COLO668 (cell line): ENCODE measurements around the gene TRIOBP.
"Not testable (repeated sequence)": the region's sequence is repeated elsewhere in the genome, so short reads cannot be mapped to it uniquely, and the experiment has no call there.

ENCODE experiments used
- DNase-seq: peaks from one replicate; lab custom pipeline; 2025; ENCODE audit not compliant: unreplicated experiment; lab: John Stamatoyannopoulos, UW

Gene TRIOBP

DNA sequence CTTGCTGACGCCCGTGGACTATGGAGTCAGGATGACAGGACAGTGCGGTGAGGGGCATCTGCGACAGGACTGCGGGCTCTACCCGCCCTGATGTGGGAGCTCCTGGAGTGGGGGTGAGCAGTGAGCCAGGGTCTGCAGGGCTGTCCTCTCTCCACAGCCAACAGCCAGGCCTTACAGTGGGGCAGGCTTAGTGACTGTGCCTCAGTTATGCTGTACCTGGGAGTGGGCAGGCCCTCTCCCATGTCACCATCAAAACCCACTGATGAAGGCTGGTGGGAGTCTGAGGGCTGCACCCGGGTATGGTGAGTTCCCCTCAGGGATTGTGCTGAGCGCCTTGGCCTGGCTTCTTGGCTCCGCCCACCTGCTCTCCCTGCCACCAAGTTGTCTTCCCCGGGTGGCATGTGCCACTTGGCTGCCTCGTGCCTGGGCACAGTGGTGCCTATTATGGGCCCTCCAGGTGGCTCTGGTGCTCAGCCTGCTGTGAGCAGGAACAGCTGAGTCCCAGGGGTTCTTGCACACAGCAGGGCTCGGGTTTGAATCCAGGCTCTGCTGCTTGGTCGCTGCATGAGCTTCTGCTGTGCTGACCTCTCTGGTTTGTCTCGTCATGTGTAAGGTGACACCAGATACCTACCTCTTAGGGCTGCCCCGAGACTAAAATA is 4.1 kb upstream of the TRIOBP start:
- DNase-seq = no peak

DNA sequence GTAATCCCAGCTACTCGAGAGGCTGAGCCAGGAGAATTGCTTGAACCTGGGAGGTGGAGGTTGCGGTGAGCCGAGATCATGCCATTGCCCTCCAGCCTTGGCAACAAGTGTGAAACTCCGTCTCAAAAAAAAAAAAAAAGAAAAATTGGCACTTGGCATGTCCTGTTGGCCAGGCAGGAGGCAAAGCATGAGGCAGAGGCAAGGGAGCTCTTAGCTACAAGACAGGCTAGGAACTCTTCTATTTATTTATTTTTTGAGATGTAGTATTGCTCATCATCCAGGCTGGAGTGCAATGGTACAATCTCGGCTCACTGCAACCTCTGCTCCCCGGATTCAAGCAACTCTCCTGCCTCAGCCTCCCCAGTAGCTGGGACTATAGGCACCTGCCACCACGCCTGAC is 2.7 kb upstream of the TRIOBP start:
- not testable (repeated sequence) for DNase-seq

DNA sequence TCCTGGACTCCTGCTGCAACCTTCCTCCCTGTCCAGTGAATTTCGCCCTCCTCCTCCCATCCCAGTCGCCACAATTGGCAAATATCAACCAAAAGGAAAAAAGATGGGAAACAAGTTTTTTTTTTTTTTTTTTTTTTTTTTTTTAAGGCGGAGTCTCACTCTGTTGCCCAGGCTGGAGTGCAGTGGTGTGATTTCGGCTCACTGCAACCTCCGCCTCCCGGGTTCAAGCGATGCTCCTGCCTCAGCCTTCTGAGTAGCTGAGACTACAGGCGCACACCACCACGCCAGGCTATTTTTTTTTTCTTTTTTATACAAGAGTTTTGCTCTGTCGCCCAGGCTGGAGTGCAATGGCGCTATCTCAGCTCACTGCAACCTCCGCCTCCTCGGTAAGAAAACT is 590 bp upstream of the TRIOBP start:
- not testable (repeated sequence) for DNase-seq

DNA sequence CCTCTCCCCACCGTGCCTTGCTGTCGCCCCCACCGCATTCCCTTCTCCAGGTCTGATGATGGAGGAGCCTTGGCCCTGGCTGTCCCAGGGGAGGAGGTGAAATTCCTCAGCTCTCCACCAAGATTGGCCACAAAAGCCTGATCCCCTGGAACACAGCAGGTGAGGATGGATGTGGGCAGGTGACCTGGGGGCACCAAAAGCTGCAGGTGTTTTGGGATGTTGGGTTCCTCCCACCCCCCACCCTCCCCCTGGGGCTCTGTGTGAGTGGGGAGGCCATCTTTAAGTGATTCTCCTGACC is 639 bp downstream of the TRIOBP start:
- DNase-seq = no peak

DNA sequence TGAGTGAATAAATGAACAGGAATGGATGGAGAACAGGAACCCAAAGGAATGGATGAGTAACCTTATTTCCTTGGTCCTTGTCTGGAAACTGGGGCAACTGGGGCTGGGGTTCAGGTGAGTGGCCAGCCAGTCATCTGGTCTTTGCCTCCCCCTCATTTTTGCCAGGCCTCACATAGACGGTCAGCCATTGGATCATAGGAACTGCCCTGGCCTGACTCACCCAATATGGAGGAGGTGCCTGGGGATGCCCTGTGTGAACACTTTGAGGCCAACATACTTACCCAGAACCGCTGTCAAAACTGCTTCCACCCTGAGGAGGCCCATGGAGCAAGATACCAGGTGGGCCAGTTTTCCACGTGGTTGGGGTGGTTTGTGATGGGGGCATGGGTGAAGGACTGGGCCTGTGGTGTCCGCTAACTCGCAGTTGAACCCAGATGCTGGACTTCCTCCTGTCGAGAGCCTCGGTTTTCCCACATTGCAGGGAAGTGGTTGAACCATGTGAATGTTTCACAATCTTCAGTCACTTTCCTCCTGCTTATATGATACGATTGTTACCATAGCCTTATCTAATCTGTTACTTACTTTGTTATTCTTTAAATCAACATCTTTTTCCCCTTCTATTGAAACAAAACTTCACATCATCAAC is 4.4 kb downstream of the TRIOBP start:
- DNase-seq = no peak

DNA sequence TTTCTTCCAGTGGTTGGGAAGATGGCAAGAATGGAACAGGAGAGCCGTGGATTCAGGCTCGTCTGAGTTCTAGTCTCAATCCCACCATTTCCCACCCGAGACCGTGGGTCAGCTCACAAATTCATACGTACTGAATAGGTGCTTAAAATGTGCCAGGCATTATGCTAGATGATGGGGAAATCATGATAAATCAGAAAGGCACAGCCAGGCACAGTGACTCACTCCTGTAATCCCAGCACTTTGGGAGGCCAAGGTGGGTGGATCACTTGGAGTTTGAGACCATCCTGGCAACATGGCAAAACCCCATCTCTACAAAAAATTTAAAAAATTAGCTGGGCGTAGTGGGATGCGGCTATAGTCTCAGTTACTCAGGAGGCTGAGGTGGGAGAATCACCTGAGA is 7.1 kb downstream of the TRIOBP start:
- DNase-seq = no peak

DNA sequence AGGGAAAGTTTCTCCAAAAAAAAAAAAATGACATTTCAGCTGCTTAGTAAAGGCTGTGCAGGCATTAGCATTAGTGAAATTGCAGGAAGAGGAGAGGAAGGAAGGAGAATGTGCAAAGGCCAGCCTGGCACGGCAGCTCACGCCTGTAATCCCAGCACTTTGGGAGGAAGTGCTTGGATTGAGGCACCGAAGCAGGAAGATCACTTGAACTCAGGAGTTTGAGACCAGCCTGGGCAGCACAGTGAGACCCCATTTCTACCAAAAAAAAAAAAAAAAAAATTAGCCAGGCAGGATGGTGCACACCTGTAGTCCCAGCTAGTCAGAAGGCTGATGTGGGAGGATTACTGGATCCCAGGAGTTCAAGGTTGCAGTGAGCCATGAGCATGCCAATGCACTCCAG is 7.8 kb downstream of the TRIOBP start:
- no peak for DNase-seq

DNA sequence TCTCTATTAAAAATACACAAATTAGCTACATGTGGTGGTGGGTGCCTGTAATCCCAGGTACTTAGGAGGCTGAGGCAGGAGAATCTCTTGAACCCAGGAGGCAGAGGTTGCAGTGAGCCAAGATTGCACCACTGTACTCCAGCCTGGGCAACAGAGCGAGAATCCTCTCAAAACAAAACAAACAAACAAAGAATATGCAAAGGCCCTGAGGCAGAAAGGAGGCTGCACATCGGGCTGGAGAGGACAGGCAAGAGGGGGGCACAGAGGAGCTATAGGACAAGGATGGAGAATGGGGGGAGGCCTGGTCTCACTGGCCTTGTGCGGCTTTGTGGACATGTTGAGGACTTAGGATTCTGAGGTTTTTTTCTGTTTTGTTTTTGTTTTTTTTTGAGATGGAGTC is 8.4 kb downstream of the TRIOBP start:
- no peak for DNase-seq

DNA sequence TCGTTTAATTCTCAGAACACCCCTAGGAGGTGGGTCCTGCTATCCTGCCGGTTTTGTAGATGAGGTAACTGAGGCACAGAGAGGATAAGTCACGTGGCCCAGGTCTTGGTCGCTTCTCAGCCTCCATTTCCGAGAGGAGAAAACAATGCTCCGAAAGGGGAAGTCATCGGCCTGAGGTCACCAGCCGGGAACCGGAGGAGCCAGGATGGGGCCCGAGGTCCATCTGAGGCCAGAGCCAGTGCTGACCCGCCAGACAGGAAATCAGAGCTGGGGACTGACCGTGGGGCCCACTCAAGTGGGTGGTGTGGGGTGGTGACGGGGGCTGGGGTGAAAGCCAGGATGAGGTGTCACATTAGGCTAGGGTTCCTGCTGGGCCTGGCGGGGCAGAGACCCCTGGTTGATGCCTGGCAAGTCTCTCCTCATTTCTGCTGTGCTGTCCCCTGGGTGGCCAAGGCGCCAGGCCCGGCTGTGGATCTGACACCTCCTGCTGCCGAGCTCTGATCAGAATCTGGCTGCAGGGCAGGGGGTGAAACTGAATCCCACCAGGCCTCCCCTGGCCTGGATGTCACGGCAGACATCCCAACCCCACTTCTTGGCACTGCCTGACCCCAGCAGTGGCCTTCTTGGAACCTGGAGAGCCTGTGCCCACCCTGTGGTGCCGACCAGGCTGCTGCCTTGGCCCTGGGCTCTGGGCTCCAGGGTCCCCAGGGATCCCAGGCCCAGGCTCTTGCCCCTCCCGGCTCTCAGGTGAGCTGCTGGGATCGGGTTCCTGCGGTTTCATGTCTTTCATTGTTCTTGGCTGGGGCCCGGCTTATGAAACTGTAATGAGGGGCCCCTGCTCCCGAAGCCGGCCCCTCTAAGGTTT is 12.0 kb downstream of the TRIOBP start:
- DNase-seq = no peak

DNA sequence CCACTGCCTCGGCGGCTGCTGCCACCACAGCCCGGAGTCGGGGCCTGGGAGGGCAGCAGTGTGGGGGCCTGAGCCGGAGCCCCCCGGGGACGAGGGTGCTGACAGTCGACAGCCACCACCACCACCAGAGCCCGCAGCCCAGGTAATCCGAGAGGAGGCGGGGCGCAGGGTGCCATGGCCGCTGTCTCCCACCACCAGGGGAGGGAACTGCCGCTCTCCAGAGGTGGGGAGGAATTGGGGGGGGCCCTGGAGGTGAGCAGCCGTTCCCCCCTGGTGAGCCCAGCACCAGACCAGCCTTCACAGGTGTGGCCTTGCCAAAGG is 12.6 kb downstream of the TRIOBP start:
- no peak for DNase-seq

DNA sequence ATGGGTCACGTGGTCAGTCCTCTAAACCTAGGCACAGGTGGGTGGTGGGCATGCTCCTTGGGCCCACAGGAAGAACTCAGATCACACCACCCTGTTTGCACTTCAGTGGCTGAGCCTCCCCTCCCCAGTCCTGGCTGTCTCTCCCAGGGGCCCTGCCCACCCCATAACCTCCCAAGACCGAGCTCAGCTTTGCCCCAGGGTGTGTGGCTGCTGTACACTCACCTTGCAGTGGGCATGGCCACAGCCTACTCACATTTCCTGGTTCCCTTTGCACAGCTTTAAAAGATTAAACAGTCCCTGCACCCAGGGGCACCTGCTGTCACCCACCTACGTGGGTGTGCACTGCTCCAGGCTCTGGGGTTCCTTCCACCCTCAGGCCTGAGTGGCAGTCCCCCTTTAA is 13.8 kb downstream of the TRIOBP start:
- DNase-seq = no peak

DNA sequence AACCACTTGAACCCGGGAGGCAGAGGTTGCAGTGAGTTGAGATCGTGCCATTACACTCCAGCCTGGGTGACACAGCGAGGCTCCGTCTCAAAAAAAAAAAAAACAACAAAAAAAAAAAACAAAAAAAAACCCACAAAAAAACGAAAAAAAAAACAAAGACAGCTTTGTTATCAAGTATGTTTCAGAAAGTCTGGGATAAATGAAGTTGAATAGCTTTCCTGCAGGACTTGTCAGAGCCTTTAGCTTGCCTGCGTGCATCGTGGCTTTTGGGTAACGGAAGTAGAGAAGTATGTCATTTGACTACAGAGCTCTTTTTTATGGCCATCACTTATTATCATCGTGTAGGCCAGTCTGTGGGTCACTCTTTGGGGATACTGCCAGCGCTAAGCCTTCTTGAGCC is 14.6 kb downstream of the TRIOBP start:
- DNase-seq = no peak

DNA sequence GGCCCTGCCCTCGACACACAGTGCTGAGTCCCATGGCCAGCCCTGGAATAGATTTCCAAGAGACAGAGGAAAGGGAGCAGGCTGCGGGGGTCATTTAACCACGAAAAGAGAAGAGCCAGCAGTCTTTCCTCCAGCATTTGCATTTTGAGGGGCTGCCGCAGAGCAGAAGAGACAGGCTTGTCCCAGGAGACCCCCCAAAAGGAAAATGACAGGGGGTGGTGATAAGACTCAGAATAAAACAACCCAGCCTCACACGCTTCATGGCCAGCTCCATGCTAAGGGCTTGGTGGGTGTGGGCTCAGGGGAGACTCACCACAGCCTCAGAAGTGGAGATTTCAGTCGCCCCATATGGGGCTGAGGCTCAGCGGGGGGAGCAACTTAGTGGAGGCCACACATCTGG is 16.9 kb downstream of the TRIOBP start:
- no peak for DNase-seq

DNA sequence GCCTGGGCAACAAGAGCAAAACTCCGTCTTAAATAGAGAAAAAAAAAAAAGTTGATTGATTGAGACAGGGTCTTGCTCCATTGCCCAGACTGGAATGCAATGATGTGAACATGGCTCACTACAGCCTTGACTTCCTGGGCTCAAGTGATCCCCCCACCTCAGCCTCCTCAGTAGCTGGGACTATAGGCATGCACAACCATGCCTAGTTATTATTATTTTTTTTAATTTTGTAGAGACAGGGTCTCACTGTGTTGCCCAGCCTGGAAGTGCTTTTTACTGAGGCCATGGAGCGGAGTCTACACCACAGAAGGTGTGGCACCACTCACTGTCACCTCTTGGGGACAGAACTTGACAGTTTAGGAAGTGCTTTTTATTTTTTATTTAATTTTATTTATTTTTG is 17.8 kb downstream of the TRIOBP start:
- DNase-seq = no peak

DNA sequence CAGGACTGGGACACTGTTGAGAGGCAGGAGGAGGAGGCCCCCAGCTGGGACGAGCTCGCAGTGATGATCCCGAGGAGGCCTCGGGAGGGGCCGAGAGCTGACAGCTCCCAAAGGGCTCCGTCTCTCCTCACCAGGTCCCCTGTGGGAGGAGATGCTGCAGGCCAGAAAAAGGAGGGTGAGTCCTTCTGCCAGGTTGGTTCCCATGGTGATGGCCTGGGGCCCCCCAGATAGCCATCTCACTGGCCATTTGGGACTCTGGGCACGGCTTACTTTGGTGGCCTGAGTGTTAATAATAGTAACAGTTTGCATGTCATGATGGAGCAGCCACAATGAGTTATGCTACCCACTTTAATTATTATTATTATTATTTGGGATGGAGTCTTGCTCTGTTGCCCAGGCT is 18.9 kb downstream of the TRIOBP start:
- DNase-seq = no peak

DNA sequence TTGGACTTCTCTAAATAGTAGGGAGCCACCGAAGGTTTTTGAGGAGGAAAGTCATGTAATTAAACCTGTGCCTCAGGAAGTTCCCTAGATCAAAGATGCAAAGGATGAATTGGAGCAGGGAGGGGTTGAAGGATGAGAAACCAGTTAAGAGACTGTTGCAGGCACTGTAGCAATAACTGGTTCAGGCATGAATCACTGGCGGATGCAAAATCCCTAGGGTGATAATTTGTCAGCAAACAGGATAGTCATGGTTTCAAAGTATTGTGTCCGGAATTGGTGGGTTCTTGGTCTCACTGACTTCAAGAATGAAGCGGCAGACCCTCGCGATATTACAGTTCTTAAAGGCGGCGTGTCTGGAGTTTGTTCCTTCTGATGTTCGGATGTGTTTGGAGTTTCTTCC is 19.9 kb downstream of the TRIOBP start:
- DNase-seq = no peak

DNA sequence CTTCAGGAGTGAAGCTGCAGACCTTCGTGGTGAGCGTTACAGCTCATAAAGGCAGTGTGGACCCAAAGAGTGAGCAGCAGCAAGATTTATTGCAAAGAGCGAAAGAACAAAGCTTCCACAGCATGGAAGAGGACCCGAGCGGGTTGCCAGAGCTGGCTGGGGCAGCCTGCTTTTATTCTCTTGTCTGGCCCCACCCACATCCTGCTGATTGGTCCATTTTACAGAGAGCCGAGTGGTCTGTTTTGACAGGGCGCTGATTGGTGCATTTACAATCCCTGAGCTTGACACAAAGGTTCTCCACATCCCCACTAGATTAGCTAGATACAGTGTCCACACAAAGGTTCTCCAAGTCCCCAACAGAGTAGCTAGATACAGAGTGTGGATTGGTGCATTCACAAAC is 20.4 kb downstream of the TRIOBP start:
- DNase-seq = not testable (repeated sequence)

DNA sequence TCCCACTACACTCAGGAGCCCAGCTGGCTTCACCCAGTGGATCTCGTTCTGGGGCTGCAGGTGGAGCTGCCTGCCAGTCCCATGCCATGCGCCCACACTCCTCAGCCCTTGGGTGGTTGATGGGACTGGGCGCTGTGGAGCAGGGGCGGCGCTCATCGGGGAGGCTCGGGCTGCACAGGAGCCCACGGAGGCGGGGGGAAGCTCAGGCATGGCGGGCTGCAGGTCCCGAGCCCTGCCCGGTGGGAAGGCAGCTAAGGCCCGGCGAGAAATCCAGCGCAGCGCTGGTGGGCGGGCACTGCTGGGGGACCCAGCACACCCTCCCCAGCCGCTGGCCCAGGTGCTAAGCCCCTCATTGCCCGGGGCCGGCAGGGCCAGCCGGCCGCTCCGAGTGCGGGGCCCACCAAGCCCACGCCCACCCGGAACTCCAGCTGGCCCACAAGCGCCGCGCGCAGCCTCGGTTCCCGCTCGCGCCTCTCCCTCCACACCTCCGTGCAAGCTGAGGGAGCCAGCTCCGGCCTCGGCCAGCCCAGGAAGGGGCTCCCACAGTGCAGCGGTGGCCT is 21.0 kb downstream of the TRIOBP start:
- DNase-seq = not testable (repeated sequence)

DNA sequence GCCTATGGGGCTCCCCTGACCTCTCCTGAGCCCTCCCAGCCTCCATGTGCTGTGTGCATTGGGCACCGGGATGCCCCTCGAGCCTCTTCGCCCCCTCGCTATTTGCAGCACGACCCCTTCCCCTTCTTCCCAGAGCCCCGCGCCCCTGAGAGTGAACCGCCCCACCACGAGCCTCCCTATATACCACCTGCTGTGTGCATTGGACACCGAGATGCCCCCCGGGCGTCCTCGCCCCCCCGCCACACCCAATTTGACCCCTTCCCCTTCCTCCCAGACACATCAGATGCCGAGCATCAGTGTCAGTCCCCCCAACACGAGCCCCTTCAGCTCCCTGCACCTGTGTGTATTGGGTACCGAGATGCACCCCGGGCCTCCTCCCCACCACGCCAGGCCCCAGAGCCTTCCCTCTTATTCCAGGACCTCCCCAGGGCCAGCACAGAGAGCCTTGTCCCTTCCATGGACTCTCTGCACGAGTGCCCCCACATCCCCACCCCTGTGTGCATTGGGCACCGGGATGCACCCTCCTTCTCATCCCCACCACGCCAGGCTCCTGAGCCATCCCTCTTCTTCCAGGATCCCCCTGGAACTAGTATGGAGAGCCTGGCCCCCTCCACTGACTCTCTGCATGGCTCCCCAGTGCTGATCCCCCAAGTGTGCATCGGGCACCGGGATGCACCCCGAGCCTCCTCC is 28.8 kb downstream of the TRIOBP start:
- no peak for DNase-seq

DNA sequence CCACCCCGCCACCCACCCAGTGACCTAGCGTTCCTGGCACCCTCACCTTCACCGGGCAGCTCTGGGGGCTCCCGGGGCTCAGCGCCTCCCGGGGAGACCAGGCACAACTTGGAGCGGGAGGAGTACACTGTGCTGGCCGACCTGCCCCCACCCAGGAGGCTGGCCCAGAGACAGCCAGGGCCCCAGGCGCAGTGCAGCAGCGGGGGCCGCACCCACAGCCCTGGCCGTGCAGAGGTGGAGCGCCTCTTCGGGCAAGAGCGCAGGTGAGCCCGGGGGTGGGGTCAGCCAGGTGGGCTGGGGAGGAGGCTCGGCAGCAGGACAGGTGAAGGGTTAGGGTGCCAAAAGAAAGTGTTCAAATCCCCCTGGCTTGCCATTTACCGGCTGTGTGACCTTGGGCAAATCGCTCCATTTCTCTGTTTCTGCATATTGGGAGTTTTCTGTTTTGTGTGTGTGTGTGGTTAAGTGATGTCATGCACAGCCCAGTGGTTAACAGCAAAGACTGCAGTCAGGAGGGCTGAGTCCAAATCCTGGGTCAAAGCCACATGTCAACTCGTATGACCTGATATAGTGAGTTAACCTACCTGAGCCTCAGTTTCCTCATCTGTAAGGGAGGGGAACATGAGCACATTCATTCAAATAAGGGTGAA is 29.5 kb downstream of the TRIOBP start:
- DNase-seq = no peak

DNA sequence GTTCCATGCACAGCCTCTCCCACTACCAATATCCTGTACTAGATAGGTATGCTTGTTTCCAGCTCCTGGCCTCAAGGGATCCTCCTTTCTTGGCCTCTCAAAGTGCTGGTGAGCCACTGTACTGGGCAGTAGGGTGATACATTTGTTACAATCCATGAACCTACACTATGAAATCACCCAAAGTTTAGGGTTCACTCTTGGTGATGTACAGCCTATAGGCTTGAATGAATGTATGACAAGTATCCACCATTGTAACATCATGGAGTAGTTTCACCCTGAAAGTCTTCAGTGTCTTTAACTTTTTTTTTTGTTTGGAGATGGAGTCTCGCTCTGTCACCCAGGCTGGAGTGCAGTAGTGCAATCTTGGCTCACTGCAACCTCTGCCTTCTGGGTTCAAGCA is 31.8 kb downstream of the TRIOBP start:
- DNase-seq = no peak
